GM19467 (cell line): ENCODE measurements around the gene MAP2K1.
"Not testable (repeated sequence)": the region's sequence is repeated elsewhere in the genome, so short reads cannot be mapped to it uniquely, and the experiment has no call there.

Source experiments
- ATAC-seq: cut with Tn5 transposase; IDR thresholded peaks from one replicate; pipeline ENCODE4 v1.9.1; 2021; ENCODE audit warnings: mild to moderate bottlenecking, moderate library complexity; ENCODE audit not compliant: unreplicated experiment

The MAP2K1 gene

DNA sequence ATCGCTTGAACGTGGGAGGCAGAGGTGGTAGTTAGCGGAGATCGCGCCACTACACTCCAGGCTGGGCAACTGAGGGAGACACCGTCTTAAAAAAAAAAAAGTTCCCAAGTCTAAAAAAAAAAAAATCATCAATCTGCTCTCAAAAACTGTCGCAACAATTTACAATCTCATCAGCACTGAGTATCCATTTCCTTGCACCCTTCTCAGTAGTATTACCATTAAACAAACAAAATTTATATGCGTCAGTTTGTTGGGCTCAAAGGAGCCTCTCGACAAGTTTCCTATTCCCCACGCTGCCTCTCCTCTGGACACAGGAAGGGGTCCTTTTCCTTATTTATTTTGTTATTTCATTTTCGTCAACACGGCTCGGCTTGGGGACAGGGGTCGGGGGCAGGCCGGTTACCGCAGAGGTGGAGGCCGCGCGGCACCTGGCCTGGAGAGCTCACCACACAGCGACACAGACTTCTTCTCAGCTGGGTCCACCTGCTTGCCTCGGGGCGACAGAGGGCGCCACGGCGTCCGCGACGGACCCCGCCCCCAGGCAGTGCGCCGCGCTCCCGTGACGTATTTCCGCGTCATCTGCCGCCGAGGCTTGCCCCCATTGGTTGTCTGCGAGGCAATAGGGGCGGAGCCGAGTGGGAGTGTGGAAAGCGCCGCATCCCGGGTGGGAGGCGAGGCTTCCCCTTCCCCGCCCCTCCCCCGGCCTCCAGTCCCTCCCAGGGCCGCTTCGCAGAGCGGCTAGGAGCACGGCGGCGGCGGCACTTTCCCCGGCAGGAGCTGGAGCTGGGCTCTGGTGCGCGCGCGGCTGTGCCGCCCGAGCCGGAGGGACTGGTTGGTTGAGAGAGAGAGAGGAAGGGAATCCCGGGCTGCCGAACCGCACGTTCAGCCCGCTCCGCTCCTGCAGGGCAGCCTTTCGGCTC, at the start of gene MAP2K1:
Gene MAP2K1 (plus strand): TSS at position 709 of the 920 bp plus-strand sequence. CDS start 436 bp downstream, outside the sequence.
- ATAC-seq, result peak; percentile 74

- not testable (repeated sequence) for ATAC-seq
Measured at GRCh38 chr15:66348530-66348929, 38.2 kb upstream of the MAP2K1 start.

GRCh38 chr15:66356077-66356358, 30.7 kb upstream of the MAP2K1 start:
- ATAC-seq, result no peak

GRCh38 chr15:66356359-66357236, 30.1 kb upstream of the MAP2K1 start, which contains the start of gene TIPIN:
Gene TIPIN (minus strand): TSS chr15:66356685. CDS start chr15:66352947, 3,738 bp downstream.
- ATAC-seq, result peak; percentile 92

DNA sequence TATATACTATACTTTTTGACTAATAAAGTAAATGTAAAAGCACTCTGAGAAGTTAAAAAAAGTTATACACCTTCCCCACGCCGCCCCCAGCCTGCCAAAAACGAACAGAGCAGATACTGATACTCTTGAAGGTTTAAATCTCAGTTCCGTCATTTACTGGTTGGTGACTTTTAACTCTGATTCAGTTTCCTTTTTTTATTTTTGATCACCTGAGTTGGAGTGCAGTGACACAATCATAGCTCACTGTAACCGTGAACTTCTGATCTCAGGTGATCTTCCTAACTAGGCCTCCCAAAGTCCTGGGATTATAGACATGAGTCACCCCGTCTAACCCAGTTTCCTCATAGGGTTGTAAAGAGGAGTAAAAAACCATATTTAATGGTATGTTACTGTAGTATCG, 27.0 kb upstream of the MAP2K1 start:
- ATAC-seq, result no peak

DNA sequence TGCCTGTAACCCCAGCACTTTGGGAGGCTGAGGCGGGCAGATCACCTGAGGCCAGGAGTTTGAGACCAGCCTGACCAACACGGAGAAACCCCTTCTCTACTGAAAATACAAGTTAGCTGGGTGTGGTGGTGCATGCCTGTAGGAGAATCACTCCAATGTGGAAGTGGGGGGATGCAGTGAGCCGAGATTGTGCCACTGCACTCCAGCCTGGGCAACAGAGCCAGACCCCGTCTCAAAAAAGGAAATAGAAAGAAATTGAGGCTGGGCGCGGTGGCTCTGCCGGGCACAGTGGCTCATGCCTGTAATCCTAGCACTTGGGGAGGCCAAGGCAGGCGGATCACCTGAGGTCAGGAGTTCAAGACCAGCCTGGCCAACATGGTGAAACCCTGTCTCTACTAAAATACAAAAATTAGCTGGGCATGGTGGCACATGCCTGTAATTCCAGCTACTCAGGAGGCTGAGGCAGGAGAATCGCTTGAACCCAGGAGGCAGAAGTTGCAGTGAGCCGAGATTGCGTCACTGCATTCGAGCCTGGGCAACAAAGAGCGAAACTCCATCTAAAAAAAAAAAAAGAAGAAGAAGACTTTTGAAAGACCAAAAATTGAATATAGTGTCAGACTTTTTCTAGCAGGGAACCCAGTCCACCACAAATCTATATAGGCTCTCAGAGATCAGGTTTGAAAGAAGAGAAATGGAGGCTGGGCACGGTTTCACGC, 24.8 kb upstream of the MAP2K1 start:
- ATAC-seq, result not testable (repeated sequence)

GRCh38 chr15:66362776-66363175, 23.9 kb upstream of the MAP2K1 start:
- ATAC-seq, result no peak

GRCh38 chr15:66364944-66365528, 21.7 kb upstream of the MAP2K1 start:
- ATAC-seq, result no peak

DNA sequence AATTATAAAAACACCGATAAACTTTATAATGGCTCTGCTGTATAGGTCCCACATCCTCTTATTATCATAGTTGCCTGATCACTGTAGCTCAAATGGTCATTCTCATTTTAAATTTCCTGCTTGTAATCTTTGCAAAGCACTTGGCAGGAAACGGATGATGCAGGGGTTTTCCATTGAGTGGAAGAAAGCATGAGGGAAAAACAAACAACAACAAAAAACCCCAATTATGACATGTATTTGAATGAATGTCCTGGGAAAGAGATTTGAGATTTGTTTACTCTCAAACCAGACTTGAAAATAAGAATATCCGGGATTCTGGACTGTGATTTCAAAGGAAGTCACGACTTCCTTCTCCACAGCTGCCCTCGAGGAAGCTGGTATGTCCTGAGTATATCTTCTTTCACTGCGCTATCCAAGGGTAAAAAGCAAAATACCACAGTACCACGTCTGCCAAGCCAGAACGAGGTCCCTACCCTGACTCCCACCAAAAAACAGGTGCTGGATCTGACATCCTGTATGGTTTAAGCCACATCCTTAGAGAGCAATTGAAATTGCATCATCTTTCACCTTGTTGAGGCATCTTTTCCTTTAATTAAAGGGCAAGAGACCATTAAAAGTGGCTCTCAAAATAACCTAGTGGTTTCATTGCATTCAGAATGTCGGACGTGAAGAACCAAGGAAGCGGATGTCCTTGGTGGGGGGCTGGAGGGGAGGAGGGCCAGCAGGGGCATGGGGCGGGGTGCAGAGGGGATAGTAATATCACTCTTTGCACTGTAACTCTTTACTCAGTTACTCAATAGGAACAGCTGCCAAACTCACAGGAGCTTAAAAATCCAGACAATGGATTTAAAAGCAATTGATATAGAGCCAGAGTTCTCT, 16.7 kb upstream of the MAP2K1 start:
- no peak for ATAC-seq

GRCh38 chr15:66374179-66374578, 12.5 kb upstream of the MAP2K1 start:
- ATAC-seq, result no peak

DNA sequence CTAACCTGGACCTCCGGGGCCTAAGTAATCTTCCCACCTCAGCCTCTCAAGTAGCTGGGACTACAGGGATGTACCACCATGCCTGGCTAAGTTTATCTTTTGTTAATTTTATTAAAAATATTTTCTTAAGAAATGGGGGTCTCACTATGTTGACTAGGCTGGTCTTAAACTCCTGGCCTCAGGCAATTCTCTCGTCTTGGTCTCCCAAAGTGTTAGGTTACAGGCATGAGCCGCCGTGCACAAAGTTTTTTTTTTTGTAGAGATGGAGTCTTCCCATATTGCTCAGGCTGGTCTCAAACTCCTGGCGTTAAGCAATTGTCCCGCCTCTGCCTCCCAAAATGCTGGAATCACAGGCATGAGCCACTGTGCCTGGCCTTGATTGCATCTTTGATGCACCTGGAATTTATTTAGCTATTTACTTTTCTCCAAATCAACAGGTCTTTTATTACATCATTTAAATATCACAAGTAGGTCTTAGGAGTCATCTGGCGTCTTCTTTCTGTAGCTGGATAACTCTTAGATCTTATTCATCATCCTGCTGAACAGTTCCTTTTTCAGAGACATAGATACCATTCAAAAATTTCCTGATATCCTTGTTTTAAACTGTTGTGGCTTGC, 7.8 kb upstream of the MAP2K1 start:
- no peak for ATAC-seq

DNA sequence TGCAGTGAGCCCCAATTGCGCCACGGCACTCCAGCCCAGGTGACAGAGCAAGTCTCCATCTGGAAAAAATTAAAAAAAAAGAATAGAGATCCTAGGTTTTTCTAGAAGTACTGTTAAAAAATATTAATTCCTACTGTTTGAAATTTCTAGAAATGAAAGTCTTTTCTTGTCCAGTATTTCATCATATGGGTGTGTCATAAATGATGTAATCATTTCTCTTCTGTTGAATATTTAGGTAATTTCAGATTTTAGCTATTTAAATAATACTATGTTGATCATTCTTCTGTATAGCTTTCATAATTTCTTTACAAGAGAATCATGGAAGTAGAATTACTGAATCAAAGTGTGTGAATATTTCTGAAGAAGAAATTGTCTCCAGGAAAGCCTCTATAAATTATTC, 5.3 kb upstream of the MAP2K1 start:
- ATAC-seq, result not testable (repeated sequence)

DNA sequence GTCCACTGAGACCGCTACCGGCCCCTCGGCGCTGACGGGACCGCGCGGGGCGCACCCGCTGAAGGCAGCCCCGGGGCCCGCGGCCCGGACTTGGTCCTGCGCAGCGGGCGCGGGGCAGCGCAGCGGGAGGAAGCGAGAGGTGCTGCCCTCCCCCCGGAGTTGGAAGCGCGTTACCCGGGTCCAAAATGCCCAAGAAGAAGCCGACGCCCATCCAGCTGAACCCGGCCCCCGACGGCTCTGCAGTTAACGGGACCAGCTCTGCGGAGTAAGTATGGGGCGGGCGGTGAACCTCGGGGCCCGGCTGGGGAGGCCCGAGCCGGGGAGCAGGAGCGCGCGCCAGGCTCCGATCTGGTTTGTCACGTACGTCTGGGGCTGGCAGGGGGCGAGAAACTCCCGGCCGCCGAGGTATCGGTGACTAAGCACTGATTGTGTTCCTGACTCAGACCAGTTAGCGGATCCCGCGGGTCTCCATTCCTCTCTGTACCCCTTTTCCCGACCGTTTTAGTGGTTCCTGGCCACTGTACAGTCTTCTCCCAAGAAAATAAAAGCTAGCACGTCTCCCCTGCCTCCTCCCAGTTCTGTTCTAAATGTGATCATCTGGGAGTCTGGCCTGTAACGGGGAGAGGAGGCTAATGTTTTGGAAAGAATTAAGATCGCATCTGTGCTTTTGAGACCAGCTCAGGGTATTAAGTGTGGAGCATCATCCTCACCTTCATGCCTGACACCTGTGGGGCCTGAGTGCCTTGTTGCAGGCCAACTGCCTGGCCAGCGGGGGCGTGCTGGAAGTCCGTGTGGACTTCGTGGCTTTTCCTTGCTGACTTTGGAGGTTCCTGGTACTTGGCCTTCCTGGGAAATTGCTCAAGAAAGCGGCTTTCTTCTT, 691 bp downstream of the MAP2K1 start:
- ATAC-seq, result peak; percentile 17

- no peak for ATAC-seq
Measured at GRCh38 chr15:66388043-66388363, 1.3 kb downstream of the MAP2K1 start.

- no peak for ATAC-seq
Measured at GRCh38 chr15:66388576-66388975, 1.9 kb downstream of the MAP2K1 start.

DNA sequence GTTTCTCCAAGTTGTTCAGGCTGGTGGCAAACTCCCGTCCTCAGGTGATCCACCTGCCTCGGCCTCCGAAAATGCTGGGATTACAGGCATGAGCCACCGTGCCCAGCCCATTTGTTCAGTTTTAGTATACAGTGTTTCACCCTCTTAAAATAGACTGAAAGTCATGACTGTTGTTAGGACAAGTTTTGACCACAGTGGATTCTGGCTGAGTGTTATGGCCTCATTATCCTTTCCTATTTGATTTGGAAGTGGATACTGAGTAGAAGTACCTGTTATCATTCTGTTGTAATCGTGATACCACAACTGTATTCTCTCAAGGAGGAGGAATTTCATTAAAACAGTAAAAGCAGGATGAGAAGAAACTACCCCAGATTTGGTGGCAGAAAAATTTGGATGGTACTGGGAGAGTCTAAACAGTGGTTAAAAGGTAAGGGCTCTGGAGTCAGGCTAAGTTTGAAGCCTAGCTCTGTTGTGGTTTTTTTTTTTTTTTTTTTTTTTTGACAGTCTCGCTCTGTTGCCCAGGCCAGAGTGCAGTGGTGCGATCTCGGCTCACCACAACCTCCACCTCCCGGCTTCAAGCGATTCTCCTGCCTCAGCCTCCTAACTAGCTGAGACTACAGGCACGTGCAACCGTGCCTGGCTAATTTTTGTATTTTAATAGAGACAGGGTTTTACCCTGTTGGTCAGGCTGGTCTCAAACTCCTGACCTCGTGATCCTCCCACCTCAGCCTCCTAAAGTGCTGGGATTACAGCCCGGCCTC, 2.6 kb downstream of the MAP2K1 start:
- ATAC-seq, result no peak

DNA sequence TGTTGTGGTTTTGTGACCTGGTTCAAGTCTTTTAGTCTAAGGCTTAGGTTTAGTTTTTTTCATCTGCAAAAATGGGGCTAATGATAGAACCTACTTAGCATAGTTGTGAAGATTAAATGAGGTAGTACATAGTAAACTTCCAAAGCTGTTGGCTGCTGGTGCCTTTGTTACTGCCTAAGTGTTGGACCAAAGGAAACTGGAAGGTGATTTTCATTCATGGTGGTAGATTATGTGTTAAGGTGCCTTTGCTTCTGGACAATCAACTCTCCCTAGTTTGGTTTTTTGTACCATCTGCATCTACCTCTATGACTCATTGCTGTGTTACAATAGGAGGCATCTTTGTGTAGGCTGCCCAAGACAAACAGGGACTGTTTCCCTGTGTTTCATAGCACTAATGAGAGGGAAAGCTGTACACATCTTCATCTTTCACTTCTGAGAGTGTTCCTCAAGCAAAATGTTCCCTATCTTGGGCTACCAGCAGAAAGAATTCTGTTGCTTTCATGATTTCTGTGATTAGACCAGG, 3.2 kb downstream of the MAP2K1 start:
- no peak for ATAC-seq

DNA sequence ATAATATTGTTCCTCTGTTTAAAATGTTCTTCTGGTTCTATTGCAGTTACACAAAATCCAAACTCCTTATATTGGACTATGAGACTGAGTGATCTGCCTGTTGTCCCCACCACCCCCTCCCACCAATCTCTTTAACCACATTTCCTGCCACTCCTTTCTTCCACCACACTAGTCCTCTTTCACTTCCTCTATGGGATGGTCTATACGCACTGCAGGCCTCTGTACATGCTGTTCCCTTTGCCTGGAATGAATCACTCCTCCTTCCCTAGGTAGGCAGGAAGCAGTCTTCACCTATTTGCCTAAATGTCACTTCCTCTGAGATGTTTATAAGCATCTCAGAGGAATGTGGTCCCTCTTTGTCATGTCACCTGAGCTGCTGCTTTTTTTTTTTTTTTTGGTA, 4.0 kb downstream of the MAP2K1 start:
- ATAC-seq, result no peak
